ENCODE measurements around the gene PCNX2.

GRCh38 chr1:233097959-233098580 is 197.5 kb downstream of the PCNX2 start:
- TF ChIP-seq CTCF (optimal IDR thresholded peaks at IDR 0.05 in 1 of 3, IDR thresholded peaks at IDR 0.05 in 1 of 3, conservative IDR thresholded peaks at IDR 0.05 in 1 of 3; ENCODE audit: extremely low read depth in 1 of 3, insufficient read depth in 2 of 3, low read length in 3 of 3): no peak
- no peak for TF ChIP-seq EZH2 (IDR thresholded peaks at IDR 0.05; ENCODE audit: low read length)
